HepG2 (cell line): Measurements from ENCODE around the gene SEMA4C. TPM values are rescaled to one million over a fixed set of nuclear protein-coding genes. Genes with fewer than 3 reads are reported as not detected.

Experiments used
- CREM ChIP-seq, 2 experiments: sonication (generic) in 1 of 2; formaldehyde crosslinking in 1 of 2; IDR thresholded peaks; 2 replicates each; pipeline versions ENCODE4 v1.4.0 to v1.6.1; 2016 to 2020; ENCODE audit warnings: antibody characterized with exemption in 1 of 2, mild to moderate bottlenecking in 1 of 2, missing genetic modification reagents in 1 of 2
- GATAD2A ChIP-seq: IDR thresholded peaks from 2 replicates; pipeline ENCODE4 v1.6.1; 2016
- HNF4A ChIP-seq: sonication (generic); formaldehyde crosslinking; IDR thresholded peaks from 2 replicates; pipeline ENCODE4 v1.4.0; 2020; ENCODE audit warnings: missing genetic modification reagents
- KAT7 ChIP-seq: IDR thresholded peaks from 2 replicates; pipeline ENCODE4 v1.6.1; 2018; ENCODE audit warnings: borderline replicate concordance, missing compliant biosample characterization
- KAT8 ChIP-seq: IDR thresholded peaks from 2 replicates; pipeline ENCODE4 v1.6.1; 2016; ENCODE audit warnings: missing genetic modification reagents, missing compliant biosample characterization
- MBNL3 ChIP-seq: fragments of 250-450 bp; sonication (Bioruptor Pico); conservative IDR thresholded peaks from 2 replicates; pipeline ENCODE4 v1.8.0; 2022; ENCODE audit warnings: mild to moderate bottlenecking, inconsistent platforms
- NR2F2 ChIP-seq: IDR thresholded peaks from 2 replicates; pipeline ENCODE4 v1.6.1; 2012; ENCODE audit warnings: low read depth, inconsistent platforms, borderline replicate concordance
- POGZ ChIP-seq: sonication (generic); formaldehyde crosslinking; IDR thresholded peaks from 2 replicates; pipeline ENCODE4 v1.4.0; 2020; ENCODE audit warnings: mild to moderate bottlenecking, missing genetic modification reagents
- SMAD3 ChIP-seq: sonication (generic); formaldehyde crosslinking; IDR thresholded peaks from 2 replicates; pipeline ENCODE4 v1.4.0; 2020; ENCODE audit warnings: missing genetic modification reagents
- SP5 ChIP-seq: IDR thresholded peaks from 2 replicates; pipeline ENCODE4 v1.6.1; 2016; ENCODE audit warnings: low read depth, borderline replicate concordance
- ZBTB3 ChIP-seq: sonication (generic); formaldehyde crosslinking; IDR thresholded peaks from 2 replicates; pipeline ENCODE4 v1.4.0; 2020; ENCODE audit warnings: low read depth, mild to moderate bottlenecking, moderate library complexity, missing genetic modification reagents, borderline replicate concordance
- ZBTB7B ChIP-seq: sonication (generic); formaldehyde crosslinking; IDR thresholded peaks from 2 replicates; pipeline ENCODE4 v1.4.0; 2020; ENCODE audit warnings: missing genetic modification reagents
- ZNF670 ChIP-seq: sonication (generic); formaldehyde crosslinking; IDR thresholded peaks from 2 replicates; pipeline ENCODE4 v1.8.0; 2022; ENCODE audit warnings: mild to moderate bottlenecking, missing genetic modification reagents, borderline replicate concordance
- ZNF816 ChIP-seq: sonication (generic); formaldehyde crosslinking; IDR thresholded peaks from 2 replicates; pipeline ENCODE4 v1.8.0; 2022; ENCODE audit warnings: missing genetic modification reagents, mild to moderate bottlenecking, borderline replicate concordance
- polyA plus RNA-seq, 8 experiments: library from polyadenylated mRNA; depleted of rRNA in 3 of 8; stranded (reverse) in 7 of 8; unstranded in 1 of 8; fragments of >200 nt; fragmentation: Illumina TruSeq in 4 of 8; extraction: Trizol in 4 of 8; gene quantifications; 2 replicates each; pipeline versions ENCODE4 v1.2.1 to v1.2.3, GENCODE V29; 2011 to 2016; ENCODE audit warnings: low read depth in 4 of 8, missing spikeins in 1 of 8, mixed read lengths in 1 of 8; ENCODE audit not compliant: insufficient read depth in 1 of 8
- total RNA-seq, 5 experiments: library from RNA; depleted of rRNA; stranded (reverse); fragments of >200 nt; fragmentation: Illumina TruSeq; extraction: Trizol; gene quantifications; 2 replicates each; pipeline ENCODE4 v1.2.3, GENCODE V29; 2016; ENCODE audit warnings: low read depth in 1 of 5
- TF ChIP-seq, protein P1 (sequence below): sonication (generic); formaldehyde crosslinking; IDR thresholded peaks from 2 replicates; pipeline ENCODE4 v1.8.0; 2023; ENCODE audit warnings: mild to moderate bottlenecking, missing genetic modification reagents
- TF ChIP-seq, protein P2 (sequence below): IDR thresholded peaks from 2 replicates; pipeline ENCODE4 v1.6.1; 2016; ENCODE audit warnings: missing genetic modification reagents, missing compliant biosample characterization
- TF ChIP-seq, protein P3 (sequence below): sonication (generic); formaldehyde crosslinking; IDR thresholded peaks from 2 replicates; pipeline ENCODE4 v1.4.0; 2020; ENCODE audit warnings: missing genetic modification reagents, mild to moderate bottlenecking, borderline replicate concordance
- TF ChIP-seq, protein P4 (sequence below): IDR thresholded peaks from 2 replicates; pipeline ENCODE4 v1.6.1; 2012; ENCODE audit warnings: low read length, improper control_type of control experiment
- TF ChIP-seq, protein P5 (sequence below): sonication (generic); formaldehyde crosslinking; IDR thresholded peaks from 2 replicates; pipeline ENCODE4 v1.9.0; 2021; ENCODE audit warnings: missing genetic modification reagents, borderline replicate concordance

The SEMA4C gene
- total and polyA plus RNA-seq, 2 of the 13 experiments (the other 11 are each of a cell fraction or from before 2014, with no cell fraction given): 25.9 to 46.6 TPM

DNA sequence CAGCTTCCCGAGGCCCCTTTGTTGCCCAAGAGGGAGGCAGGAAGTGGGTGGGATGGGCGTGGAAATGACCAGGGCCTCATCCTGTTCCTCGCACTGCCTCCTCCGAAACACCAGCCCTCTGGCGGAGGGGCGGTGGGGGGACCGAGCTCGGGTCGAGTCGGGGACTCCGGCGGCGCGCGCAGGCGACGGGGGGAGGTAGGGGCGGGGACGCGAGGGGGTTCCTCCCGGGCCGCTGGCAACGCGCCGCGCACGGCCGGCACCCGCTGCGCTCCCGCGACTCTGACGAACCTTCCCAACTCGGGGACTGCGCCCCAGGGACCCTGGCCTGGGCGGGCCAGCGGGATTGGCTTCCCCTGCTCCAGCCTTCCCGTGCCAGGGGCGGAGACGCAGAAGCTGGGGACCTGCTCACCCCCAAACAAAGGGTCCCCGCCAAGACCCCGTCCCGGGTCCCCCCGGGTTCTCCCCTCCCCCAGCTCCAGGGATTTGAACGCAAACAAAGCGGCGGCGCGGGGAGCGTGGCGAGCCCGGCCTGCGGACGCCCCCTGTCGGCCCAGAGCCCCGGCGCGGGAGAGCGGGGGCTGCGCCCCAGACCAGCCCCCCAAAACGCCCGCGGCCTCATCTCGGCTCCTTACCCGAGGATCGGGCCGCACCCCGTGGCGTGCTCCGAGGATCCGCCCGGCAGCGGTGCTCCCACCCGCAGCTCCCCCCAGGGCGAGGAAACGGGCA lies 1.2 kb downstream of the SEMA4C start (continued):
- TF ChIP-seq, protein P1, sequence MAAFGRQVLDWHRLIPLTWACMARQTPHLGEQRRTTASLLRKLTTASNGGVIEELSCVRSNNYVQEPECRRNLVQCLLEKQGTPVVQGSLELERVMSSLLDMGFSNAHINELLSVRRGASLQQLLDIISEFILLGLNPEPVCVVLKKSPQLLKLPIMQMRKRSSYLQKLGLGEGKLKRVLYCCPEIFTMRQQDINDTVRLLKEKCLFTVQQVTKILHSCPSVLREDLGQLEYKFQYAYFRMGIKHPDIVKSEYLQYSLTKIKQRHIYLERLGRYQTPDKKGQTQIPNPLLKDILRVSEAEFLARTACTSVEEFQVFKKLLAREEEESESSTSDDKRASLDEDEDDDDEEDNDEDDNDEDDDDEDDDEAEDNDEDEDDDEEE (CRISPR knock-in tag): 0 out of 2 replicates have a peak, but pooled peaks have one; percentile 45
- TF ChIP-seq NR2F2 (peak; percentile 35; the same call in 1 of the 2 replicates), ZNF670 (no peak; the same call in 1 of the 2 replicates), ZNF816 (CRISPR knock-in tag) (peak; percentile 87; the same call in 1 of the 2 replicates), MBNL3 (no peak), ZBTB7B (peak; percentile 60; the same call in 1 of the 2 replicates), CREM (IDR thresholded peaks at IDR 0.05) (peak; percentile 41; the same call in 1 of the 2 replicates), CREM (CRISPR knock-in tag; IDR thresholded peaks at IDR 0.05) (no peak), GATAD2A (CRISPR knock-in tag) (peak; percentile 79), POGZ (CRISPR knock-in tag) (peak; percentile 58; the same call in 1 of the 2 replicates), HNF4A (CRISPR knock-in tag) (peak; percentile 53; the same call in 1 of the 2 replicates), SP5 (CRISPR knock-in tag) (peak; percentile 94), ZBTB3 (CRISPR knock-in tag) (0 out of 2 replicates have a peak, but pooled peaks have one; percentile 66), SMAD3 (CRISPR knock-in tag) (peak; percentile 48; the same call in 1 of the 2 replicates), KAT8 (peak; percentile 62), KAT7 (CRISPR knock-in tag) (peak; percentile 75; the same call in 1 of the 2 replicates)
- TF ChIP-seq, protein P2, sequence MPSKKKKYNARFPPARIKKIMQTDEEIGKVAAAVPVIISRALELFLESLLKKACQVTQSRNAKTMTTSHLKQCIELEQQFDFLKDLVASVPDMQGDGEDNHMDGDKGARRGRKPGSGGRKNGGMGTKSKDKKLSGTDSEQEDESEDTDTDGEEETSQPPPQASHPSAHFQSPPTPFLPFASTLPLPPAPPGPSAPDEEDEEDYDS: peak; percentile 89
- TF ChIP-seq, protein P3, sequence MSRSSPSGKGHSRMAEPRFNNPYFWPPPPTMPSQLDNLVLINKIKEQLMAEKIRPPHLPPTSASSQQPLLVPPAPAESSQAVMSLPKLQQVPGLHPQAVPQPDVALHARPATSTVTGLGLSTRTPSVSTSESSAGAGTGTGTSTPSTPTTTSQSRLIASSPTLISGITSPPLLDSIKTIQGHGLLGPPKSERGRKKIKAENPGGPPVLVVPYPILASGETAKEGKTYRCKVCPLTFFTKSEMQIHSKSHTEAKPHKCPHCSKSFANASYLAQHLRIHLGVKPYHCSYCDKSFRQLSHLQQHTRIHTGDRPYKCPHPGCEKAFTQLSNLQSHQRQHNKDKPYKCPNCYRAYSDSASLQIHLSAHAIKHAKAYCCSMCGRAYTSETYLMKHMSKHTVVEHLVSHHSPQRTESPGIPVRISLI (CRISPR knock-in tag): peak; percentile 73; the same call in 1 of the 2 replicates
- TF ChIP-seq, protein P4, sequence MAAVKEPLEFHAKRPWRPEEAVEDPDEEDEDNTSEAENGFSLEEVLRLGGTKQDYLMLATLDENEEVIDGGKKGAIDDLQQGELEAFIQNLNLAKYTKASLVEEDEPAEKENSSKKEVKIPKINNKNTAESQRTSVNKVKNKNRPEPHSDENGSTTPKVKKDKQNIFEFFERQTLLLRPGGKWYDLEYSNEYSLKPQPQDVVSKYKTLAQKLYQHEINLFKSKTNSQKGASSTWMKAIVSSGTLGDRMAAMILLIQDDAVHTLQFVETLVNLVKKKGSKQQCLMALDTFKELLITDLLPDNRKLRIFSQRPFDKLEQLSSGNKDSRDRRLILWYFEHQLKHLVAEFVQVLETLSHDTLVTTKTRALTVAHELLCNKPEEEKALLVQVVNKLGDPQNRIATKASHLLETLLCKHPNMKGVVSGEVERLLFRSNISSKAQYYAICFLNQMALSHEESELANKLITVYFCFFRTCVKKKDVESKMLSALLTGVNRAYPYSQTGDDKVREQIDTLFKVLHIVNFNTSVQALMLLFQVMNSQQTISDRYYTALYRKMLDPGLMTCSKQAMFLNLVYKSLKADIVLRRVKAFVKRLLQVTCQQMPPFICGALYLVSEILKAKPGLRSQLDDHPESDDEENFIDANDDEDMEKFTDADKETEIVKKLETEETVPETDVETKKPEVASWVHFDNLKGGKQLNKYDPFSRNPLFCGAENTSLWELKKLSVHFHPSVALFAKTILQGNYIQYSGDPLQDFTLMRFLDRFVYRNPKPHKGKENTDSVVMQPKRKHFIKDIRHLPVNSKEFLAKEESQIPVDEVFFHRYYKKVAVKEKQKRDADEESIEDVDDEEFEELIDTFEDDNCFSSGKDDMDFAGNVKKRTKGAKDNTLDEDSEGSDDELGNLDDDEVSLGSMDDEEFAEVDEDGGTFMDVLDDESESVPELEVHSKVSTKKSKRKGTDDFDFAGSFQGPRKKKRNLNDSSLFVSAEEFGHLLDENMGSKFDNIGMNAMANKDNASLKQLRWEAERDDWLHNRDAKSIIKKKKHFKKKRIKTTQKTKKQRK: no peak
- TF ChIP-seq, protein P5, sequence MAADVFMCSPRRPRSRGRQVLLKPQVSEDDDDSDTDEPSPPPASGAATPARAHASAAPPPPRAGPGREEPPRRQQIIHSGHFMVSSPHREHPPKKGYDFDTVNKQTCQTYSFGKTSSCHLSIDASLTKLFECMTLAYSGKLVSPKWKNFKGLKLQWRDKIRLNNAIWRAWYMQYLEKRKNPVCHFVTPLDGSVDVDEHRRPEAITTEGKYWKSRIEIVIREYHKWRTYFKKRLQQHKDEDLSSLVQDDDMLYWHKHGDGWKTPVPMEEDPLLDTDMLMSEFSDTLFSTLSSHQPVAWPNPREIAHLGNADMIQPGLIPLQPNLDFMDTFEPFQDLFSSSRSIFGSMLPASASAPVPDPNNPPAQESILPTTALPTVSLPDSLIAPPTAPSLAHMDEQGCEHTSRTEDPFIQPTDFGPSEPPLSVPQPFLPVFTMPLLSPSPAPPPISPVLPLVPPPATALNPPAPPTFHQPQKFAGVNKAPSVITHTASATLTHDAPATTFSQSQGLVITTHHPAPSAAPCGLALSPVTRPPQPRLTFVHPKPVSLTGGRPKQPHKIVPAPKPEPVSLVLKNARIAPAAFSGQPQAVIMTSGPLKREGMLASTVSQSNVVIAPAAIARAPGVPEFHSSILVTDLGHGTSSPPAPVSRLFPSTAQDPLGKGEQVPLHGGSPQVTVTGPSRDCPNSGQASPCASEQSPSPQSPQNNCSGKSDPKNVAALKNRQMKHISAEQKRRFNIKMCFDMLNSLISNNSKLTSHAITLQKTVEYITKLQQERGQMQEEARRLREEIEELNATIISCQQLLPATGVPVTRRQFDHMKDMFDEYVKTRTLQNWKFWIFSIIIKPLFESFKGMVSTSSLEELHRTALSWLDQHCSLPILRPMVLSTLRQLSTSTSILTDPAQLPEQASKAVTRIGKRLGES: no peak; the same call in 1 of the 2 replicates
